Neural crest cell (in vitro differentiated cells): ENCODE data around the gene OLIG2. TPM values are rescaled to one million over a fixed set of nuclear protein-coding genes. Genes with fewer than 3 reads are reported as not detected.

Source experiments
- DNase-seq: peaks from one replicate; pipeline ENCODE4 v3.0.0; 2021; ENCODE audit warnings: low read depth, mixed read lengths, low spot score
- H3K27ac Mint-ChIP-seq: one replicate; pipeline ENCODE4 v1.8.0; 2021; ENCODE audit warnings: mild to moderate bottlenecking, mixed read lengths; ENCODE audit not compliant: unreplicated experiment
- H3K27me3 Mint-ChIP-seq: 2 replicates; pipeline ENCODE4 v1.8.0; 2021; ENCODE audit warnings: low read depth, mild to moderate bottlenecking, mixed read lengths
- H3K36me3 Mint-ChIP-seq: 2 replicates; pipeline ENCODE4 v1.8.0; 2021; ENCODE audit warnings: low read depth, mild to moderate bottlenecking, mixed read lengths
- H3K4me1 Mint-ChIP-seq: 2 replicates; pipeline ENCODE4 v1.8.0; 2021; ENCODE audit warnings: mixed read lengths
- H3K4me3 Mint-ChIP-seq: one replicate; pipeline ENCODE4 v1.8.0; 2021; ENCODE audit warnings: mild to moderate bottlenecking, mixed read lengths
- H3K9me3 Mint-ChIP-seq: 2 replicates; pipeline ENCODE4 v1.8.0; 2021; ENCODE audit warnings: mixed read lengths
- total RNA-seq: library from RNA; stranded (reverse); gene quantifications from 2 replicates; pipeline ENCODE4 v1.2.1, GENCODE V29; 2021
- TF ChIP-seq, protein P1 (sequence below): fragments of 200-600 bp; sonication (generic); conservative IDR thresholded peaks from 2 replicates; pipeline ENCODE4 v1.5.0; 2021; ENCODE audit warnings: antibody characterized with exemption, mild to moderate bottlenecking

OLIG2 gene
- total RNA-seq, 1 donor from 2014 or later = 5.4 TPM

DNA sequence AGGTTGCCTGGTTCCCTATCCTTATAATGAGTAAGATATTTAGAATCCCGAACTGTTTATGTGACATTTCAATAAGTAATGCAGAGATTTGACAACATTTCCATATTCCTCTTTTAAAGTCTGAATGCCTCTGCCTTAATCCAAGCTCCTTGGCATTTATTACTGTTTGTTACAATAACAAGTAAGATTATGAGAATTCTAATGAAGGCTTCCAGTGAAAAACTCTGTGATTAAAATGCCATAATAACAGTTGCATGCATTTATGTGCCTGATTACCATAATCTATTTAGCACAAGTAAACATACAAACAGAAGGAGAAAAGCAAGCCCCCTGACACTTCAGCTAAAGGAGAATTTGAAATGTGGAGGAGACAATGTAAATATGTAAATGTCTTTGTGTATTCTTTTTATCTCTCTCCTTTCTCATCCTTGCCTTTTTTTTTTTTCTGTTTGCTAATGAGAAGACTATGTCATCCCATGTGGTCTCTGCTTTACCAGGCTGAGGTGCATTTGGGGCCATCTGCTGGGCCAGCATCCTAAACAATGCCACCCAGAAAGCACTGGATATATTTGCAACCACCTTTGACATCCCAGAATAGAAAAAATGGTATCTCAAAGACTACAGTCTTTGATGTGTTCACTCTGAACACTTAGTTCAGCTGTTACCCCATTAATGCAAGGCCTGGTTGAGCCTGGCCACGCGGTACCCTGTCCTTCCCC, 17.2 kb upstream of the OLIG2 start:
- TF ChIP-seq, protein P1, sequence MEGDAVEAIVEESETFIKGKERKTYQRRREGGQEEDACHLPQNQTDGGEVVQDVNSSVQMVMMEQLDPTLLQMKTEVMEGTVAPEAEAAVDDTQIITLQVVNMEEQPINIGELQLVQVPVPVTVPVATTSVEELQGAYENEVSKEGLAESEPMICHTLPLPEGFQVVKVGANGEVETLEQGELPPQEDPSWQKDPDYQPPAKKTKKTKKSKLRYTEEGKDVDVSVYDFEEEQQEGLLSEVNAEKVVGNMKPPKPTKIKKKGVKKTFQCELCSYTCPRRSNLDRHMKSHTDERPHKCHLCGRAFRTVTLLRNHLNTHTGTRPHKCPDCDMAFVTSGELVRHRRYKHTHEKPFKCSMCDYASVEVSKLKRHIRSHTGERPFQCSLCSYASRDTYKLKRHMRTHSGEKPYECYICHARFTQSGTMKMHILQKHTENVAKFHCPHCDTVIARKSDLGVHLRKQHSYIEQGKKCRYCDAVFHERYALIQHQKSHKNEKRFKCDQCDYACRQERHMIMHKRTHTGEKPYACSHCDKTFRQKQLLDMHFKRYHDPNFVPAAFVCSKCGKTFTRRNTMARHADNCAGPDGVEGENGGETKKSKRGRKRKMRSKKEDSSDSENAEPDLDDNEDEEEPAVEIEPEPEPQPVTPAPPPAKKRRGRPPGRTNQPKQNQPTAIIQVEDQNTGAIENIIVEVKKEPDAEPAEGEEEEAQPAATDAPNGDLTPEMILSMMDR = no peak

DNA sequence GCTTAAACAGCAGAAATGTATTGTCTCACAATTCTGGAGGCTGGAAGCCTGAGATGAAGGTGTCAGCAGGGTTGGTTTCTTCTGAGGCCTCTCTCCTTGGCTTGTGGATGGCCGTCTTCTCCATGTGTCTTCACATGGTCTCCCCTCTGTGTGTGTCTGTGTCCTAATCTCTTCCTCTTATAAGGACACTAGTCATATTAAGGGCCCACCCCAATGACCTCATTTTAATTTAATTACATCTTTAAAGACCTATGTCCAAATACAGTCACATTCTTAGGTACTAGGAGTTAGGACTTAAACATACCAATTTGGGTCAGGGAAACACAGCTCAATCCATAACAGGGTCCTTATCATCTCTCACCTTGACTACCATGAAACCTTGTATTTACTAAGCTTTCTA, 14.8 kb upstream of the OLIG2 start:
- peaks cover 67% of the 10 kb centered on the region for H3K27me3 Mint-ChIP-seq
- H3K4me1 Mint-ChIP-seq = peaks cover 6% of the 10 kb centered on the region
- H3K4me3 Mint-ChIP-seq = no peak overlapping the region
- TF ChIP-seq, protein P1 = no peak
- H3K9me3 Mint-ChIP-seq = peaks cover 6% of the 10 kb centered on the region
- H3K27ac Mint-ChIP-seq = no peak overlapping the region
- H3K36me3 Mint-ChIP-seq = no peaks in the 10 kb centered on the region
- no peak for DNase-seq

More for the DNA sequence above, 17.2 kb upstream of the OLIG2 start:
- Mint-ChIP-seq H3K4me1 (peaks cover 6% of the 10 kb centered on the region), H3K9me3 (peaks cover 6% of the 10 kb centered on the region), H3K4me3 (no peak overlapping the region), H3K27me3 (peaks cover 58% of the 10 kb centered on the region), H3K27ac (no peak overlapping the region), H3K36me3 (no peaks in the 10 kb centered on the region)
- DNase-seq = no peak

DNA sequence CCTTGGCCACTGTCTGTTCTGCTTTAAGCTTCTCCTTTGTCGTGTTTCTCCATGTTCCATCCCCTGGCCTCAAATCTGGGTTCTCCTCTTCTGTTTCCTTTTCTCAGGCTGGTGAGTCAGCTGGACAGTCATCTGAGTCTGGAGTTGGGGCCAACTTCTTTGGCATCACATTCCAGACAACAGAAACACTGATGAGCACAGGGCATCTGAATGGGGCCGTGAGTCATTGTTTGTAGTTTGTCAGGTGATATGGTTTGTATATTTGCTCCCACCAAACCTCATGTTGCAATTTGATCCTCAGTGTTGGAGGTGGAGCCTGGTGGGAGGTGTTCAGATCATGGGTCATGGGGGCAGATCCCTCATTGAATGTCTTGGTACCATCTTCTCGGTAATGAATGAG, 14.3 kb upstream of the OLIG2 start:
- peaks cover 6% of the 10 kb centered on the region for H3K9me3 Mint-ChIP-seq
- TF ChIP-seq, protein P1 = no peak
- H3K4me1 Mint-ChIP-seq = peaks cover 6% of the 10 kb centered on the region
- no peaks in the 10 kb centered on the region for H3K36me3 Mint-ChIP-seq
- no peak overlapping the region for H3K4me3 Mint-ChIP-seq
- no peak for DNase-seq
- H3K27me3 Mint-ChIP-seq = peaks cover 71% of the 10 kb centered on the region
- H3K27ac Mint-ChIP-seq = no peak overlapping the region

DNA sequence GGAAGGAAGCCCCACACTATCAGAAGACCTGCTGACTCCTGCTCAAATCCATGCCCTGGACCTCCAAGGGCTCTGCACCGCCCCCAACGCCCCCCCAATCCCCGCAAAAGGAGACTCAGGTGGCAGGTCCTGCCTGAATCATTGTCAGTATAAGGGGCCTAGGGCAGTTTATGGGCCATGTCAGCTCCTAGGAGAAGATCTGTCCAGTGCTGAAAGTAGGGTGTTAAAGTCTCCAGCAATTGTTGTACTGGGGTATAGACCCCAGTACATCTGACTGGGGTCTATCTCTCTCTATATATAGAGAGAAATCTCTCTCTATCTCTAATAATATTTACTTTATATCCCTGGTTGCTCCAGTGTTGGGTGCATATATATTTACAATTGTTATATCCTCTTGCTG, 12.1 kb upstream of the OLIG2 start:
- peaks cover 3% of the 10 kb centered on the region for H3K4me1 Mint-ChIP-seq
- H3K36me3 Mint-ChIP-seq = no peaks in the 10 kb centered on the region
- TF ChIP-seq, protein P1 = no peak
- H3K9me3 Mint-ChIP-seq = peaks cover 6% of the 10 kb centered on the region
- no peak overlapping the region for H3K4me3 Mint-ChIP-seq
- H3K27me3 Mint-ChIP-seq = peaks cover 77% of the 10 kb centered on the region
- no peak overlapping the region for H3K27ac Mint-ChIP-seq
- DNase-seq = no peak

DNA sequence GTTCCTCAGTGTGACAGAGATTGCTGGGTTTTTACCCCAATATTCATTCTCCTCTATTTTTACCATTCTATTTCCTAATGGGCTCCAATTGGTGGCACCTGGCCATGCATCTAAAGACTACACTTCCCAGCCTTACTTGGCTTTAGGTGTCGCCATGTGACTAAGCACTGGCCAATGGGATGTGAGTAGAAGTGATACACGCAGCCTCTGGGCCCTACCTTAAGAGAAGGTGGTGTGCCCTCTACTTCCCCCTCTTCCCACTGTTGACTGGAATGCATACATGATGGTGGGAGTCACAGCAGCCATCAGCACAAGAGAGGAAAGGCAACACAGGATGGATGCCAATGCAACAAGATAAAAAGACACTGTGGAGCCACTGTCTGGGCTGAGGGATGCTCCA, 11.4 kb upstream of the OLIG2 start:
- Mint-ChIP-seq H3K4me3 (no peak overlapping the region), H3K36me3 (peaks cover 2% of the 10 kb centered on the region), H3K4me1 (peaks cover 8% of the 10 kb centered on the region), H3K27me3 (peaks cover 81% of the 10 kb centered on the region), H3K9me3 (peaks cover 6% of the 10 kb centered on the region), H3K27ac (no peak overlapping the region)
- TF ChIP-seq, protein P1 = no peak
- DNase-seq = no peak
